ENCODE measurements around the gene ALDH1A1. TPM values are rescaled to one million over a fixed set of nuclear protein-coding genes. Genes with fewer than 3 reads are reported as not detected.
A peak's percentile ranks its signal among the peaks of the same experiment; 100 is the strongest.

The ALDH1A1 gene
- total RNA-seq, 1 experiment from 2014 or later, result not detected

- H3K27me3 ChIP-seq, result no peaks in the 10 kb centered on the region
- no peak overlapping the region for H3K4me3 ChIP-seq
- no peaks in the 10 kb centered on the region for H3K9me3 ChIP-seq
- no peak for DNase-seq
- H3K36me3 ChIP-seq, result no peaks in the 10 kb centered on the region
Observed at GRCh38 chr9:72982146-72982799, 29.4 kb upstream of the ALDH1A1 start.

- DNase-seq, result no peak
- no peaks in the 10 kb centered on the region for H3K27me3 ChIP-seq
- no peak overlapping the region for H3K4me3 ChIP-seq
- H3K9me3 ChIP-seq, result no peaks in the 10 kb centered on the region
- no peaks in the 10 kb centered on the region for H3K36me3 ChIP-seq
Observed at GRCh38 chr9:72981433-72981832, 28.6 kb upstream of the ALDH1A1 start.

GRCh38 chr9:72980600-72981265, 27.9 kb upstream of the ALDH1A1 start:
- Histone ChIP-seq H3K4me3 (no peak overlapping the region), H3K27me3 (no peaks in the 10 kb centered on the region), H3K9me3 (no peaks in the 10 kb centered on the region), H3K36me3 (no peaks in the 10 kb centered on the region)
- no peak for DNase-seq

- Histone ChIP-seq H3K4me3 (no peak overlapping the region), H3K27me3 (no peaks in the 10 kb centered on the region), H3K9me3 (no peaks in the 10 kb centered on the region), H3K36me3 (no peaks in the 10 kb centered on the region)
- no peak for DNase-seq
Observed at GRCh38 chr9:72980183-72980582, 27.3 kb upstream of the ALDH1A1 start.

GRCh38 chr9:72979405-72980100, 26.7 kb upstream of the ALDH1A1 start:
- DNase-seq, result no peak
- H3K4me3 ChIP-seq, result no peak overlapping the region
- no peaks in the 10 kb centered on the region for H3K36me3 ChIP-seq
- no peaks in the 10 kb centered on the region for H3K9me3 ChIP-seq
- H3K27me3 ChIP-seq, result no peaks in the 10 kb centered on the region

GRCh38 chr9:72978744-72979143, 25.9 kb upstream of the ALDH1A1 start:
- no peaks in the 10 kb centered on the region for H3K36me3 ChIP-seq
- DNase-seq, result peak; percentile 17
- H3K9me3 ChIP-seq, result no peaks in the 10 kb centered on the region
- H3K27me3 ChIP-seq, result no peaks in the 10 kb centered on the region
- no peak overlapping the region for H3K4me3 ChIP-seq

- peak; percentile 62 for DNase-seq
Observed at GRCh38 chr9:72977670-72978069, 24.8 kb upstream of the ALDH1A1 start.

GRCh38 chr9:72974501-72974900, 21.6 kb upstream of the ALDH1A1 start:
- Histone ChIP-seq H3K36me3 (no peaks in the 10 kb centered on the region), H3K27me3 (no peaks in the 10 kb centered on the region), H3K4me3 (no peak overlapping the region), H3K9me3 (no peaks in the 10 kb centered on the region)
- DNase-seq, result no peak

More at GRCh38 chr9:72977670-72978069, 24.8 kb upstream of the ALDH1A1 start:
- H3K4me3 ChIP-seq, result no peak overlapping the region
- H3K9me3 ChIP-seq, result no peaks in the 10 kb centered on the region
- H3K36me3 ChIP-seq, result no peaks in the 10 kb centered on the region
- no peaks in the 10 kb centered on the region for H3K27me3 ChIP-seq

- Histone ChIP-seq H3K27me3 (no peaks in the 10 kb centered on the region), H3K9me3 (no peaks in the 10 kb centered on the region), H3K4me3 (no peak overlapping the region), H3K36me3 (no peaks in the 10 kb centered on the region)
- DNase-seq, result no peak
Observed at GRCh38 chr9:72972636-72973035, 19.8 kb upstream of the ALDH1A1 start.

- Histone ChIP-seq H3K9me3 (no peaks in the 10 kb centered on the region), H3K36me3 (no peaks in the 10 kb centered on the region), H3K27me3 (no peaks in the 10 kb centered on the region), H3K4me3 (no peak overlapping the region)
- no peak for DNase-seq
Observed at GRCh38 chr9:72971411-72971810, 18.6 kb upstream of the ALDH1A1 start.

GRCh38 chr9:72960446-72960845, 7.6 kb upstream of the ALDH1A1 start:
- Histone ChIP-seq H3K4me3 (no peak overlapping the region), H3K9me3 (no peaks in the 10 kb centered on the region), H3K27me3 (no peaks in the 10 kb centered on the region), H3K36me3 (no peaks in the 10 kb centered on the region)
- DNase-seq, result no peak

GRCh38 chr9:72958485-72959281, 5.8 kb upstream of the ALDH1A1 start:
- H3K9me3 ChIP-seq, result no peaks in the 10 kb centered on the region
- no peaks in the 10 kb centered on the region for H3K27me3 ChIP-seq
- no peak overlapping the region for H3K4me3 ChIP-seq
- H3K36me3 ChIP-seq, result no peaks in the 10 kb centered on the region
- no peak for DNase-seq

GRCh38 chr9:72955571-72955970, 2.7 kb upstream of the ALDH1A1 start:
- DNase-seq, result no peak
- H3K9me3 ChIP-seq, result no peaks in the 10 kb centered on the region
- H3K27me3 ChIP-seq, result no peaks in the 10 kb centered on the region
- H3K36me3 ChIP-seq, result no peaks in the 10 kb centered on the region
- no peak overlapping the region for H3K4me3 ChIP-seq

GRCh38 chr9:72955126-72955455, 2.2 kb upstream of the ALDH1A1 start:
- Histone ChIP-seq H3K27me3 (0 out of 2 replicates have a peak, but pooled peaks cover 1% of the 10 kb centered on the region), H3K4me3 (no peak overlapping the region), H3K36me3 (no peaks in the 10 kb centered on the region), H3K9me3 (no peaks in the 10 kb centered on the region)
- no peak for DNase-seq

GRCh38 chr9:72954431-72955125, 1.7 kb upstream of the ALDH1A1 start:
- H3K36me3 ChIP-seq, result no peaks in the 10 kb centered on the region
- no peak for DNase-seq
- H3K4me3 ChIP-seq, result no peak overlapping the region
- no peaks in the 10 kb centered on the region for H3K9me3 ChIP-seq
- 0 out of 2 replicates have a peak, but pooled peaks cover 2% of the 10 kb centered on the region for H3K27me3 ChIP-seq

GRCh38 chr9:72952381-72952690, 517 bp downstream of the ALDH1A1 start:
- Histone ChIP-seq H3K27me3 (0 out of 2 replicates have a peak, but pooled peaks cover 2% of the 10 kb centered on the region), H3K36me3 (no peaks in the 10 kb centered on the region), H3K4me3 (no peak overlapping the region), H3K9me3 (no peaks in the 10 kb centered on the region)
- no peak for DNase-seq

Measured in MG63 (cell line).